ENCODE measurements around the gene CCDC9. TPM values are rescaled to one million over a fixed set of nuclear protein-coding genes. Genes with fewer than 3 reads are reported as not detected.

CCDC9 gene
- total and polyA plus RNA-seq, 2 of the 8 experiments (the other 6 are each of a cell fraction or from before 2014, with no cell fraction given): 3.7 to 29.8 TPM

DNA sequence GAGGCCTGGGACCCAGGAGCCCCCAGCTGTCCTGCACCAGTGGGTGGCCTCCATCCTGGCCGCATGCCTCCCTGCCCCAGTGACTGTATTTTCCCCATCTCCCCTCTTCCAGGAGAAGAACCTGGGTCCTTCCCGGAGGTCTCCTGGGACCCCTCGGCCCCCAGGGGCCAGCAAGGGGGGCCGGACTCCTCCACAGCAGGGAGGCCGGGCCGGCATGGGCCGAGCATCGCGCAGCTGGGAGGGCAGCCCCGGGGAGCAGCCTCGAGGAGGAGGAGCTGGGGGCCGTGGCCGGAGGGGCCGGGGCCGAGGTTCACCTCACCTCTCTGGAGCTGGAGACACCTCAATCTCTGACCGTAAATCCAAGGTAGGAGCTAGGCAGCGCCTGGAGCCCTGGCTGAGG lies 4.2 kb downstream of the CCDC9 start (continued):
- TF ChIP-seq, protein P1, sequence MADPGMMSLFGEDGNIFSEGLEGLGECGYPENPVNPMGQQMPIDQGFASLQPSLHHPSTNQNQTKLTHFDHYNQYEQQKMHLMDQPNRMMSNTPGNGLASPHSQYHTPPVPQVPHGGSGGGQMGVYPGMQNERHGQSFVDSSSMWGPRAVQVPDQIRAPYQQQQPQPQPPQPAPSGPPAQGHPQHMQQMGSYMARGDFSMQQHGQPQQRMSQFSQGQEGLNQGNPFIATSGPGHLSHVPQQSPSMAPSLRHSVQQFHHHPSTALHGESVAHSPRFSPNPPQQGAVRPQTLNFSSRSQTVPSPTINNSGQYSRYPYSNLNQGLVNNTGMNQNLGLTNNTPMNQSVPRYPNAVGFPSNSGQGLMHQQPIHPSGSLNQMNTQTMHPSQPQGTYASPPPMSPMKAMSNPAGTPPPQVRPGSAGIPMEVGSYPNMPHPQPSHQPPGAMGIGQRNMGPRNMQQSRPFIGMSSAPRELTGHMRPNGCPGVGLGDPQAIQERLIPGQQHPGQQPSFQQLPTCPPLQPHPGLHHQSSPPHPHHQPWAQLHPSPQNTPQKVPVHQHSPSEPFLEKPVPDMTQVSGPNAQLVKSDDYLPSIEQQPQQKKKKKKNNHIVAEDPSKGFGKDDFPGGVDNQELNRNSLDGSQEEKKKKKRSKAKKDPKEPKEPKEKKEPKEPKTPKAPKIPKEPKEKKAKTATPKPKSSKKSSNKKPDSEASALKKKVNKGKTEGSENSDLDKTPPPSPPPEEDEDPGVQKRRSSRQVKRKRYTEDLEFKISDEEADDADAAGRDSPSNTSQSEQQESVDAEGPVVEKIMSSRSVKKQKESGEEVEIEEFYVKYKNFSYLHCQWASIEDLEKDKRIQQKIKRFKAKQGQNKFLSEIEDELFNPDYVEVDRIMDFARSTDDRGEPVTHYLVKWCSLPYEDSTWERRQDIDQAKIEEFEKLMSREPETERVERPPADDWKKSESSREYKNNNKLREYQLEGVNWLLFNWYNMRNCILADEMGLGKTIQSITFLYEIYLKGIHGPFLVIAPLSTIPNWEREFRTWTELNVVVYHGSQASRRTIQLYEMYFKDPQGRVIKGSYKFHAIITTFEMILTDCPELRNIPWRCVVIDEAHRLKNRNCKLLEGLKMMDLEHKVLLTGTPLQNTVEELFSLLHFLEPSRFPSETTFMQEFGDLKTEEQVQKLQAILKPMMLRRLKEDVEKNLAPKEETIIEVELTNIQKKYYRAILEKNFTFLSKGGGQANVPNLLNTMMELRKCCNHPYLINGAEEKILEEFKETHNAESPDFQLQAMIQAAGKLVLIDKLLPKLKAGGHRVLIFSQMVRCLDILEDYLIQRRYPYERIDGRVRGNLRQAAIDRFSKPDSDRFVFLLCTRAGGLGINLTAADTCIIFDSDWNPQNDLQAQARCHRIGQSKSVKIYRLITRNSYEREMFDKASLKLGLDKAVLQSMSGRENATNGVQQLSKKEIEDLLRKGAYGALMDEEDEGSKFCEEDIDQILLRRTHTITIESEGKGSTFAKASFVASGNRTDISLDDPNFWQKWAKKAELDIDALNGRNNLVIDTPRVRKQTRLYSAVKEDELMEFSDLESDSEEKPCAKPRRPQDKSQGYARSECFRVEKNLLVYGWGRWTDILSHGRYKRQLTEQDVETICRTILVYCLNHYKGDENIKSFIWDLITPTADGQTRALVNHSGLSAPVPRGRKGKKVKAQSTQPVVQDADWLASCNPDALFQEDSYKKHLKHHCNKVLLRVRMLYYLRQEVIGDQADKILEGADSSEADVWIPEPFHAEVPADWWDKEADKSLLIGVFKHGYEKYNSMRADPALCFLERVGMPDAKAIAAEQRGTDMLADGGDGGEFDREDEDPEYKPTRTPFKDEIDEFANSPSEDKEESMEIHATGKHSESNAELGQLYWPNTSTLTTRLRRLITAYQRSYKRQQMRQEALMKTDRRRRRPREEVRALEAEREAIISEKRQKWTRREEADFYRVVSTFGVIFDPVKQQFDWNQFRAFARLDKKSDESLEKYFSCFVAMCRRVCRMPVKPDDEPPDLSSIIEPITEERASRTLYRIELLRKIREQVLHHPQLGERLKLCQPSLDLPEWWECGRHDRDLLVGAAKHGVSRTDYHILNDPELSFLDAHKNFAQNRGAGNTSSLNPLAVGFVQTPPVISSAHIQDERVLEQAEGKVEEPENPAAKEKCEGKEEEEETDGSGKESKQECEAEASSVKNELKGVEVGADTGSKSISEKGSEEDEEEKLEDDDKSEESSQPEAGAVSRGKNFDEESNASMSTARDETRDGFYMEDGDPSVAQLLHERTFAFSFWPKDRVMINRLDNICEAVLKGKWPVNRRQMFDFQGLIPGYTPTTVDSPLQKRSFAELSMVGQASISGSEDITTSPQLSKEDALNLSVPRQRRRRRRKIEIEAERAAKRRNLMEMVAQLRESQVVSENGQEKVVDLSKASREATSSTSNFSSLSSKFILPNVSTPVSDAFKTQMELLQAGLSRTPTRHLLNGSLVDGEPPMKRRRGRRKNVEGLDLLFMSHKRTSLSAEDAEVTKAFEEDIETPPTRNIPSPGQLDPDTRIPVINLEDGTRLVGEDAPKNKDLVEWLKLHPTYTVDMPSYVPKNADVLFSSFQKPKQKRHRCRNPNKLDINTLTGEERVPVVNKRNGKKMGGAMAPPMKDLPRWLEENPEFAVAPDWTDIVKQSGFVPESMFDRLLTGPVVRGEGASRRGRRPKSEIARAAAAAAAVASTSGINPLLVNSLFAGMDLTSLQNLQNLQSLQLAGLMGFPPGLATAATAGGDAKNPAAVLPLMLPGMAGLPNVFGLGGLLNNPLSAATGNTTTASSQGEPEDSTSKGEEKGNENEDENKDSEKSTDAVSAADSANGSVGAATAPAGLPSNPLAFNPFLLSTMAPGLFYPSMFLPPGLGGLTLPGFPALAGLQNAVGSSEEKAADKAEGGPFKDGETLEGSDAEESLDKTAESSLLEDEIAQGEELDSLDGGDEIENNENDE (IDR thresholded peaks at IDR 0.05; ENCODE audit: insufficient replicate concordance, low read length): no peak
- no peak for TF ChIP-seq KDM5A (IDR thresholded peaks at IDR 0.05; ENCODE audit: low read length)
- no peak for TF ChIP-seq GABPA (IDR thresholded peaks at IDR 0.05; ENCODE audit: borderline replicate concordance, insufficient read depth, low read length)
- no peak for TF ChIP-seq HDAC6 (IDR thresholded peaks at IDR 0.05; ENCODE audit: low read depth, low read length)
- no peak for TF ChIP-seq JUND (IDR thresholded peaks at IDR 0.05; ENCODE audit: low read length)
- no peak for TF ChIP-seq CBX8 (IDR thresholded peaks at IDR 0.05; ENCODE audit: borderline replicate concordance, low read depth, low read length)
- TF ChIP-seq, protein P2, sequence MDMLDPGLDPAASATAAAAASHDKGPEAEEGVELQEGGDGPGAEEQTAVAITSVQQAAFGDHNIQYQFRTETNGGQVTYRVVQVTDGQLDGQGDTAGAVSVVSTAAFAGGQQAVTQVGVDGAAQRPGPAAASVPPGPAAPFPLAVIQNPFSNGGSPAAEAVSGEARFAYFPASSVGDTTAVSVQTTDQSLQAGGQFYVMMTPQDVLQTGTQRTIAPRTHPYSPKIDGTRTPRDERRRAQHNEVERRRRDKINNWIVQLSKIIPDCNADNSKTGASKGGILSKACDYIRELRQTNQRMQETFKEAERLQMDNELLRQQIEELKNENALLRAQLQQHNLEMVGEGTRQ (IDR thresholded peaks at IDR 0.05; ENCODE audit: low read length): no peak

All from H1 (cell line).